Loucy (cell line): ENCODE measurements around the gene MTMR4.

Experiments
- EZH2phosphoT487 ChIP-seq: fragments of 200-600 bp; IDR thresholded peaks from 2 replicates; pipeline ENCODE4 v1.6.1; 2018; ENCODE audit warnings: antibody characterized with exemption, mild to moderate bottlenecking, moderate library complexity, borderline replicate concordance
- TF ChIP-seq, protein P1 (sequence below): fragments of 200-600 bp; sonication (generic); conservative IDR thresholded peaks from 2 replicates; pipeline ENCODE4 v1.5.1; 2014; ENCODE audit warnings: mild to moderate bottlenecking, antibody characterized with exemption, low read length

DNA sequence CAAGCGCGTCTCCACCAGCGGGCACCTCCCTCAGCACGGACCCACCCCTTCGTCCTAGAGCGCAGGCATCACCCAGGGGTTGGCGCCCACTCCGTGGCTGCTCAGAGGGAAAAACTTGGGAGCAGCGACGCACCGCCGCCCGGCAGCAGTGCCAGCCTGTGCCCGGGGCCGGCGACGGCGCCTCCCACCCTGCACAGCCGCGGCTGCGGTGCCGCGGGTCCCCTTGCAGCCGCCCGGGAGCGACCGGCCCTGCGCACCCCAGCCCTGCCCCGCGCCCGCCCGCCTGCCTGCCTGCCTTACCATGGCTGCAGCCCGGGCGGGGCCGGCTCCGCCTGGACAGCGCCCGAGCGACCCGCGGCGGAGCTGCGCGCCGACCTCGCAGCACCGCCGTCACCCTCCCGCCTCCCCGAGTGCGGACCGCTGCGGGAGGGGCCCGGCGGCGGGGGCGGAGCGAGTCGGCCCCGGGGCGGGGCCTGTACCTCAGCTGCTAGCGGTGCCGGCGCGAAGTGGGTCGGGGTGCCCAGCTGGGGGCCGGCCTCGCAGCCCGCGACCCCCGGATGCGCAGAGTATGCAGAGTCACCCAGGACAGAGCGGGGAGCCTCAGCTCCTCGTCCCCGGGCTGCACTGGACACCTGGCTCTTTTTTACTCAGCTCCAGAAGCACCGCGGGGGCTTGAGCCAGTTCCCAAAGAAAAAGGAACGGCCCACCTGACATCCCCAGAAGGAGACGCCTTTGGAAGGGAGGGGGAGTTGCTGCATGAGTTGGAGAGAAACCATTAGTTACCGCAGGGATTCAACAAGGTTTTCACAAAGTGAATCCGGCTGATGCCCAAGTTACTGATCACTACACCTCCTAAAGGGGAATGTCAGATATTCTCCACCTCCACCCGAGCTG, 17.5 kb upstream of the MTMR4 start:
- TF ChIP-seq, protein P1, sequence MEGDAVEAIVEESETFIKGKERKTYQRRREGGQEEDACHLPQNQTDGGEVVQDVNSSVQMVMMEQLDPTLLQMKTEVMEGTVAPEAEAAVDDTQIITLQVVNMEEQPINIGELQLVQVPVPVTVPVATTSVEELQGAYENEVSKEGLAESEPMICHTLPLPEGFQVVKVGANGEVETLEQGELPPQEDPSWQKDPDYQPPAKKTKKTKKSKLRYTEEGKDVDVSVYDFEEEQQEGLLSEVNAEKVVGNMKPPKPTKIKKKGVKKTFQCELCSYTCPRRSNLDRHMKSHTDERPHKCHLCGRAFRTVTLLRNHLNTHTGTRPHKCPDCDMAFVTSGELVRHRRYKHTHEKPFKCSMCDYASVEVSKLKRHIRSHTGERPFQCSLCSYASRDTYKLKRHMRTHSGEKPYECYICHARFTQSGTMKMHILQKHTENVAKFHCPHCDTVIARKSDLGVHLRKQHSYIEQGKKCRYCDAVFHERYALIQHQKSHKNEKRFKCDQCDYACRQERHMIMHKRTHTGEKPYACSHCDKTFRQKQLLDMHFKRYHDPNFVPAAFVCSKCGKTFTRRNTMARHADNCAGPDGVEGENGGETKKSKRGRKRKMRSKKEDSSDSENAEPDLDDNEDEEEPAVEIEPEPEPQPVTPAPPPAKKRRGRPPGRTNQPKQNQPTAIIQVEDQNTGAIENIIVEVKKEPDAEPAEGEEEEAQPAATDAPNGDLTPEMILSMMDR: no peak
- TF ChIP-seq EZH2phosphoT487: no peak
